ENCODE measurements around the gene RASGRF1.
"Not testable (repeated sequence)": the region's sequence is repeated elsewhere in the genome, so short reads cannot be mapped to it uniquely, and the experiment has no call there.

Gene RASGRF1

DNA sequence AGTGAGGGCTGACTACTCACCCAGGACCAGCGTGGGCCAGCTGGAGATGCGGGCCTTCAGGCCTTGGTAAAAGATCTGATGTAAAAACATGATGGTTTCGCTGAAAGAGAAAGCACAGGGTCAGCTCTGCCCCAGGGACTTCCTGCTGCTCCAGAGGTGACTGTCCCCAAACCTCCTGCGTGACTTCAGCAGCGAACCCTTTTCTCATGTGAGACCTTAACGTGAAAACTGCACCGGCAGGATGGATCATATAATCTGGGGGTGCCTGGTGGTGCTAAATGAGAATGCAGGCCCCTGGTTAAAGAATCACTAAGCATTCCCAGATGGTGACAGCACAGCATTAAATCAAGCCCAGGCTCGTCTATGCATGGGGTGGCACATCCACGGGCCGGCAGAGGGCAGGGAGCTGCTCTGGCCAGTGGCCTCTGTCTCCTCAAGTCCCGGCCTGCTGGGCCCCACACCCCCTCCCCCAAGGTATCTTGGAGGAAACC lies 55.4 kb downstream of the RASGRF1 start:
- FAIRE-seq, result no peak

GRCh38 chr15:79034284-79034683 lies 56.3 kb downstream of the RASGRF1 start:
- no peak for FAIRE-seq

DNA sequence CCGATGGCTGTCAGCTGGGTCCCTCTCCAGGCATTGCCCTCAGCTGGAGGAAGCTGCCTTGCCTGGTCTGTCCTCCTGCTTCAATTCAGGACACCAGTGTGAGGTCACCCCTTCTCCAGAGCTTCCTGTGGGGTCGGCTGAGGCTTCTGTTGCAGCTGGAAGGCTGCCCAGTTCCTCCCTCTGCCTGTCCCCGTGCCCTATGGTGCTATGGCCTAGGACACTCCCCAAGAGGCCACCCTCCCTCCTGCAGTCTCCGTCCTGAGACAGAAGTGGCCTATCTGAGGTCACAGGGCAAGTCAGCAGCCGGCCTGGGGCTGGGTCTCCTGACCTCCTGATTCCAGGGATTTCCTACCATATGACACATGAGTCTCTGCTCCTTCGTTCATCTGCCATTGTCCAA lies 57.9 kb downstream of the RASGRF1 start:
- FAIRE-seq, result no peak

GRCh38 chr15:79031821-79032220 lies 58.8 kb downstream of the RASGRF1 start:
- FAIRE-seq, result no peak

GRCh38 chr15:79031201-79031600 lies 59.4 kb downstream of the RASGRF1 start:
- no peak for FAIRE-seq

DNA sequence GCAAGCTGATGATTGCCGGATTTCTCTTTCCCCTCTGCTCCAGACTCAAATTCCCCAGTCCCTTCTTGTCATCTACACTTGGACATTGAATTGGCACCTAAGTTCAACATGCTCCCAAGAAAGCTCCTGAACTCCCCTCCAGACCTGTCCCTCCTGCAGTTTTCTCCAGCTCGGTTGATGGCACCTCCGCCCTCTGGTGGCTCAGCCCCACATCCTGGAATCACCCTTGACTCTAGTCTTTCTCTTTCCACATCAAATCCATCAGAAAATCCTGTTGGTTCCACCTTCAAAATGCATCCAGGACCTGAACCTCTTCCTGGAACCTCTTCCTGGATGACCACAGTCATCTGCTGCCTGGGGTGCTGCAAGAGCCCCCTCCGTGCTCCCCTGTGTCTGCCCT lies 60.1 kb downstream of the RASGRF1 start:
- no peak for FAIRE-seq

DNA sequence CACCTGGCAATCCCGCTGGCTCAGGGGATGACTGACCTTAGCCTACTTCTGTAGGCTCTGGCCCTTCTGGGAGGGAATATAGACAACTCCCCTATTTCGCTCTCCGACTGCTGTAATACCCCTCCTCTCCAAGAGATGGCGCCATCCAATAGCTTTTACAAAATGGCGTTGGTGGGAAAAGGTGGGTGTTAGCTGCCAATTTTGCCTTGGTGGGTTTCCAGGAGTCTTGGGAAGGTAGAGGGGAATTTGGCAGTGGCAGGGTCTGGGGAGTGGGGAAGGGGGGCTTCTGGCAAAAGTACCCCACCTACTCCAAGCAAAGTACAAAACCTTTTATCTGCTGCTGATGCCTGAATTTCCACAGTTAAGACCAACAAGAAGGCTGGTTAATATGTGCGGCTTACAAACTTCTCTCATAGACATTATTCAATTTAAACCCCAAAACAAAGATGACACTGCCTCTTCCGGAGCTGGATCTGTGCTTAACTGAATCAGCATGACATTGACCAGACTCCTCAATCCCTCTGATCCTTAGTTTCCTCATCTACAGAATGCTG lies 62.1 kb downstream of the RASGRF1 start:
- no peak for FAIRE-seq

DNA sequence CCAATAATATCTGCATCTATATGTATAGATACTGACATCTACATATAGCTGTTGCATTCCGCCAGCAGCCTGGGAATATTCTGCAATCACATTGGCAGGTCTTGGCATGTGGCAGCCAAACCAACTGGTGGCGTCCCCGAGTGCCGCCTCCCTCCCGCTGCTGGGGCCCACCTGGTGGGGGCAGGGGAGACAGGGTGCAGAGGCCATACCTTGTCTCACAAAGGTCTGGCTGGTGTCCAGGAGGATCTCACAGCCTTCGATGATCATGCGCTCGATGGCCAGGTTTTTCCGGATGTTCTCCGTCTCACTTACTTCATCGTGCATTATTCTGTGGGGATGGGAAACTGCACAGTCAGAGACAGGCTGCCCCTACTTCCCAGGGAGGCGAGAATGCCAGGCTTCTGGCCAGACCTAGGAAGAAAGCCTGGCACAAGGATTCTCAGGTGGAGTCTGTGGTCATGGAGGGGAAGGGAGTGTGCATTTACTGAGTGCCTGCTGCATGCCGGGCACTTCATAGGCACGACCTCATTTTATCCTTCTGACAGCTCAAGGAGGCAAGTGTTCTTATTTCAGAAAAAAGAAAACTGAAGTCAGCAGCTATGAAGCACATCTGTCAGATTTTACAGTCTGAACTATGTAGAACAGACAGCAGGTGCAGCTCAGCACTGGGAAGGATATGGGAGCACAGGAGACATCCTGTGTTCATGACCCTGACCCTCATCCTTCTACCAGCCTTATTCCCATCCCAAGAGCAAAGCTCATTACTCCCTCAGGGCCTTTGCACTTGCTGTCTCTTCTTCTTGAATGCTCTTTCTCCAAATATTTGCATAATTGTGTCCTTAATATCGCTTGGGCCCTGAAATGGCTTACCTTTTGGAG lies 62.8 kb downstream of the RASGRF1 start:
- FAIRE-seq, result no peak

- FAIRE-seq, result no peak
Measured at GRCh38 chr15:79025802-79026201, 64.8 kb downstream of the RASGRF1 start.

DNA sequence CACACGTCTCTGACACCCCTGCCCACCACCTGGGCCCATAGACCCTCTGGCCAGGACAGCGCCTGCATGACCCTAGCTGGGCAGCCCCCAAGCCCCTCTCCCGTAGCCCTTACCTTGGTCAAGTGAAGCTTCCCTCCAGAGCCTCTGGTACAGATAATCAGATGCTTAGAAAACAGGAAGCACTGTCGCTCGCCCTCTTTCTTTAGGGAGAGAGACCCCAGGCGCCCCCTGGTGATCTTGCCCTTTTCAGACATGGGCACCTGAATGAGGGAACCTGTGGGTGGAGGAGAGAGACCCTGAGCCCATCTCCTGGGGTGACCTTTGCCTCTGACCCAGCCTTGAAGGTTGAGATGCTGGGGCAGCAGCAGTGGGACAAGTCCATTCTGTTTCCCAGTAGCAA lies 65.4 kb downstream of the RASGRF1 start:
- no peak for FAIRE-seq

GRCh38 chr15:79024493-79024892 lies 66.1 kb downstream of the RASGRF1 start:
- not testable (repeated sequence) for FAIRE-seq

DNA sequence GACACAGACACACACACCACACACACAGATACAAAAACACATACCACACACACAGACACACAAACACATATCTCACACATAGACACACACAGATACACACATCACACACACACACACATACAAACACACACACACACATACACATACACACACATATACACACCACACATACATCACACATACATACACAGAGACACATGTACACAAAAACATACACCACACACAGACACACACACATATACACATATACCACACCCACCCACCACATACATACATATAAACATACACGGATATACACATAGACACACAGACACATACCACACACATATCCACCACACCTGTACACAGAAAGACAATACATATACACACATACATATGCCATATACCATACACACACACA lies 66.7 kb downstream of the RASGRF1 start:
- no peak for FAIRE-seq

GRCh38 chr15:79023546-79023890 lies 67.1 kb downstream of the RASGRF1 start:
- no peak for FAIRE-seq

GRCh38 chr15:79018960-79019359 lies 71.6 kb downstream of the RASGRF1 start:
- FAIRE-seq, result no peak

DNA sequence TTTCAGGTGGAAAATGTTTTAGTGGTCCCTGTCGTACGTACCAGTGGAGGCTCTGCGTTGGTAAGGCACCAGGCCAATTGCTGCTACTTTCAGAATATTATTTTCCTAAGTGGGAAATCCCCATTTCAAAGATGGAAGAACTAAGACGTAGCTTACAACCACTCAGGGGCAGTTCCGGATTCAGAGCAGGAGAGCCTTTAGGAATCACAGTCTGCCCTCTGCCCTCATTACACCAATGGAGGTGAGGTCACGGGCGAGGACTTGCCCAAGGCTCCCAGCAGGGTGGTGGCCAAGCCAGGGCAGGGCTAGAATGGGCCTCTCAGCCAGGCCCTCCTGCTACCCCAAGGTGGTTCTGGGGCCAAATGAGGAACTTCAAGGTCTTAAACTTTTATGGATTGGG lies 72.6 kb downstream of the RASGRF1 start:
- no peak for FAIRE-seq

DNA sequence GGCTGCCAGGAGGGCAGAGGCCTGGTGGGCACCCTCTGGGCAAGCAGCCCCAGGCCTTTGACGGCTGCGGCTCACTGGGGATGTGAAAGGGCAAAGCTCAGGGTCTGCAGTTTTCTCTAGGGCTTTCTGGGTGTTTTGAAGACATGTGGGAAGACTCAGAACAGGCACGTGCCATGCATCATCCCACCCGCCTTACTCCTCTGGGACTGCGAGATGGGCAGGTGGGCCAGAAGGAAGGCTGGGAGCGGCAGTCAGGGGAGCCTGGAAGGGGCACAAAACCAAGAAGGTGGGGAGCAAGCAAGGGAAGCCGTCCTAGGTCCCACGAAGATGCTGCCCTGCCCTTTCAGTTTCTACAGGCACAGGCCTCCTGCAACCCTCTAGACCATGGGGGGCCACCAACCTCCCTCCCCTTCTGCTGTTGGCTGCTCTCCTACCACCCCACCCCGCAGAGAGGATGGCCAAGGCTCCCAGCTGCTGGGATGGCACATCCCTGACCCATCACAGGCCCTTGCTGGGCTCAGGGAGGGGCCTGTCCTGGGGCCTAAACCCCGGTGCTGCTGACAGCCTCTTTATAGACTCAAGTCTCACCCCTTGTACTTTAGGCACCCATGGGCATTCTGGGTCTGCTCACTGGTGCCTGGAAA lies 73.9 kb downstream of the RASGRF1 start:
- no peak for FAIRE-seq

GRCh38 chr15:79015416-79015815 lies 75.2 kb downstream of the RASGRF1 start:
- no peak for FAIRE-seq

DNA sequence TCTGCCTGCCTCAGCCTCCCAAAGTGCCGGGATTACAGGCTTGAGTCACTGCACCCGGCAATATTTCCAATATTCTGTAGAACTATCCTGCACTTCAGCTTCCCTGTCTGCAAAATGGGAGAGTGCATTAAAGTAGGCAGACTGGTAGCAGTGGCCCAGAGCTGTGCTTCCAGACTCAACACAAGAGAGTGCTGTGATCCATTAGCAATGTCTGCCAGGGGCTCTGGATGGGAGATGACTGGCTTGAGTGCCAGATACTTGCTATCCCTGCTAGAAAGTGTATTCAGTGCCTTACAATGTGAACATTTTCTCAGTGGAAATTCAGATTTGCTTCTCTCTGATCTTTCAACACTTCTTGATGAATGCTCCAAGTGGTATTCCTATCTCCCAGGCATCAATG lies 80.3 kb downstream of the RASGRF1 start:
- no peak for FAIRE-seq

- FAIRE-seq, result no peak
Measured at GRCh38 chr15:79009379-79009778, 81.2 kb downstream of the RASGRF1 start.

- no peak for FAIRE-seq
Measured at GRCh38 chr15:79008659-79009058, 81.9 kb downstream of the RASGRF1 start.

GRCh38 chr15:79007066-79007465 lies 83.5 kb downstream of the RASGRF1 start:
- no peak for FAIRE-seq

- FAIRE-seq, result no peak
Measured at GRCh38 chr15:79006071-79006470, 84.5 kb downstream of the RASGRF1 start.

- FAIRE-seq, result no peak
Measured at GRCh38 chr15:79004336-79004735, 86.2 kb downstream of the RASGRF1 start.

DNA sequence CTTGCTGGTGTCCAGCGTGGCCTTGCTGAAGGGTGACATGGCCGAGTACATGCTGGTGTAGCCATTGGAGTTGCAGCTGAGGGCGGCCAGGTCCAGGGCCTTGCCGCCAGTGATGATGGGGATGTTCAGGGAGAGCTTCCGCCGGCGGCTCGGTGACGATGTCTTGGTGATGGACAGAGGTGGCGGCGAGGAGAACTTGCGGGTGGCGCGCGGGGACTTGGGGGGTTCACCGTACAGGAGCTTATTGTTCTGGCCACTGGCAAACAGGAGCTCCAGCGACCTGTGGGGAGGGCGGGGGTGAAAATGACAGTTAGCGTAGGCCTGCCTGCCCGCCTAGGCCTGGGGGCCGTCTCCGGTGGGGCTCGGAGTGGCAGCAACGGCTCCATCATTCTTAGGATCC lies 86.7 kb downstream of the RASGRF1 start:
- FAIRE-seq, result no peak

Data from G401.6 (cell line).